ENCODE data around the gene NOP56. TPM values are rescaled to one million over a fixed set of nuclear protein-coding genes. Genes with fewer than 3 reads are reported as not detected.

NOP56 gene, protein sequence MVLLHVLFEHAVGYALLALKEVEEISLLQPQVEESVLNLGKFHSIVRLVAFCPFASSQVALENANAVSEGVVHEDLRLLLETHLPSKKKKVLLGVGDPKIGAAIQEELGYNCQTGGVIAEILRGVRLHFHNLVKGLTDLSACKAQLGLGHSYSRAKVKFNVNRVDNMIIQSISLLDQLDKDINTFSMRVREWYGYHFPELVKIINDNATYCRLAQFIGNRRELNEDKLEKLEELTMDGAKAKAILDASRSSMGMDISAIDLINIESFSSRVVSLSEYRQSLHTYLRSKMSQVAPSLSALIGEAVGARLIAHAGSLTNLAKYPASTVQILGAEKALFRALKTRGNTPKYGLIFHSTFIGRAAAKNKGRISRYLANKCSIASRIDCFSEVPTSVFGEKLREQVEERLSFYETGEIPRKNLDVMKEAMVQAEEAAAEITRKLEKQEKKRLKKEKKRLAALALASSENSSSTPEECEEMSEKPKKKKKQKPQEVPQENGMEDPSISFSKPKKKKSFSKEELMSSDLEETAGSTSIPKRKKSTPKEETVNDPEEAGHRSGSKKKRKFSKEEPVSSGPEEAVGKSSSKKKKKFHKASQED
- polyA plus RNA-seq (ENCODE audit: insufficient read length), result 153 TPM

DNA sequence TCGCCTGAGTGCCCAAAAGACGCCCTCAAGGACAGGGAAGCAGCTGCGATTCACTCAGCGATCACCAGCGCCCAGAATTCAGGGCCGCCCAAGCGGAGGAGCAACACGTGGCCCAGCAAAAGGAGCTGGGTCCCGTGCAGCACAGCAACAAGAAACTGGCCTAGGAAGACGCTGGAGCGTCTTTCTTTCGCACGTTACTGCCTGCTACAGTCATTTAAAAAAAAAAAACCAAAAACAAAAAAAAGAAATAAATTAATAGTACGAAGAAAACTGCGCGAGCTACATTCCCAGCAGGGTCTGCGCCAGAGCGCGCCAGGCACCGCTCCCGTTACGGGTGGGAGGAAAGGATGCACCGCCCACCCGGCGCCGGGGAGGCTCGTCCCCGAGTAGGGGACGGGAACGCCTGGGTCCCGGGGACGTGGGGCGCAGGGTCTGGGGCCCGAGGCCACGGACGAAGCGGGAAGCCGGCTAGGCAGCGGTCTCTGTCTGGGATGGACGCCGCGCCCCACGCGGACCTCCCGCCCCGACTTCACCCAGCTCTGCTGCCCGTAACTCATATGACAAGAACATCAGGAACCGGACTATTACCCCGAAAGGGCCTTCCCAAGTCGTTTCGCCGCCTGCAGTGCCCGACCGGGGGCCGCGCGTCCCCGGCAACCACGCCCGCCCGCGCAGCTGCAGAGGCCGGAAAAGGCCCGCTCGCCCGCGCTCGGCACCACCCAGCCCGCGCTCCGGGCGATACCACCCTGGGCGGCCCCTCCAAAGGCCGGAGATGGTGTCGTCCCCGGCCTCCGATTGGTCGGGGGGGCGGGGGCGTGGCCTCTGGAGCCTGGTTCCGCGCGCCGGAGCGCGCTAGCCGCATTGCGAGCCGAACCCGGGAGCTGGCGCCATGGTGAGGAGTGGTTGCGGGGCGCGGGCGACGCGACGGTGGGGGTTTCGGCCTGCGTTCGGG, at the start of gene NOP56:
NOP56 (plus strand) TSS at position 861 of the 952 bp plus-strand sequence; CDS start at position 890, 29 bp downstream.
- DNase-seq (ENCODE audit: low read depth), result no peak

DNA sequence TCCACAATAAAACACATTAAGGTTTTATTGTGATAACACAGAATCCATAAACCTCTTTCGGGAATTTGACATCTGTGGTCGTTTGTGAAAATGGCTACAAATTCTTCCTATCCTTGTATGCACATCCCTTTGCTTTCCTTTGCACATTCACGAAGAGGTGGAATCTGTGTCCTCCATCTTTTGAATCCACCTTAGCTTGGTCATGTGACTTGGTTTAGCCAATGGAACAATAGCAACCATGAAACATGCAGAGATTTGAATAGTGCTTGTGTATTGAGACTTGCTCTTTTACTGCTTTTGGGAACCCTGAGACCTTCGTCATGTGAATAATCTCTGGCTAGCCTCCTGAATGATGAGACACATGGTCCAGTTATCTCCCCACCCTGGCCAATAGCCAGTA, 49.7 kb upstream of the NOP56 start:
- no peak for DNase-seq (ENCODE audit: low read depth)

DNA sequence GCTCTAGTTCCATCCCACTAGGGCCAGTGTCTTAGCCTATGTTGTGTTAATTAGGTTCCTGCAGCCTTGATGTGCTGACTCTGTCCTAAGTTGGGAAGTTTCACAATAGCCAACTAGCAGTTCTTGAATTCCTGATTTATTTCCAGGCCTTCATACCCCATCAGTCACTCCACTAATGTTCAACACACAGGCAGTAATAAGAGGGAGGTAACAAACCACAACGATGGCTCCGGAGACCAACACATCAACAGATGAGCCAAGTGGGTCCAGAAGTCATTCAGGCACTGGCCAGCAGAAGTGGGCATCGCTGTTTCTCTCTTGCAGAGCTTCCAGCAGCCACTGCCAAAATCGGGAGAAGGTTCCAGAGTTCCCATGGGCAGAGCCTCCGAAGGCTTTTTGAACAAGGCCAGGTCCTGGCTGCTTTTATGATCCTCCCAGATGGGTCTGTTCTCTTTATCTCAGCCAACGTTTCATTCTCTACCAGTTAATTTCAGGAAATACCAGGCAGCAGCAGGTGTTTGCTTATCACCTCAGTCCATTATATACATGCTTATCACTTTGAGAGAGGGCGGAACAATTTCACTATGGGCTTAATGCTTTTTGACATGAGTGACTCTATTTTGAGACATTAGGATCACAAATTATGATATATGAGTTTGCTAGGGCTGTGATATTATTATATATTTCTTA, 48.5 kb upstream of the NOP56 start:
- no peak for DNase-seq (ENCODE audit: low read depth)

DNA sequence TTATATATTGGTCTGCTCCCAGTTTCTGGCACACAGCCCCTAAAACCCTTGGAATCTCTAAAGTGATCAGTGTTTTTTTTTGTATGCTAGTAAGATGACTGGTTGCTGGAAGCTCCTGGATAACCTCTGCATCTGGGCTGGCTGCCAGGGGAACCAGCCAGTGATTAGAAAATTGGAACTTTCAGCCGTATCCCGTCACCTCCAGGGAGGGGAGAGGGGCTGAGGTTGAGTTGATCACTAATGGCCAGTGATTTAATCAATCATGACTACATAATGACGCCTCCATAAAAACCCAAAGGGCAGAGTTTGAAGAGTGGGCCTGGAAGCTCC, 48.0 kb upstream of the NOP56 start:
- no peak for DNase-seq (ENCODE audit: low read depth)

DNA sequence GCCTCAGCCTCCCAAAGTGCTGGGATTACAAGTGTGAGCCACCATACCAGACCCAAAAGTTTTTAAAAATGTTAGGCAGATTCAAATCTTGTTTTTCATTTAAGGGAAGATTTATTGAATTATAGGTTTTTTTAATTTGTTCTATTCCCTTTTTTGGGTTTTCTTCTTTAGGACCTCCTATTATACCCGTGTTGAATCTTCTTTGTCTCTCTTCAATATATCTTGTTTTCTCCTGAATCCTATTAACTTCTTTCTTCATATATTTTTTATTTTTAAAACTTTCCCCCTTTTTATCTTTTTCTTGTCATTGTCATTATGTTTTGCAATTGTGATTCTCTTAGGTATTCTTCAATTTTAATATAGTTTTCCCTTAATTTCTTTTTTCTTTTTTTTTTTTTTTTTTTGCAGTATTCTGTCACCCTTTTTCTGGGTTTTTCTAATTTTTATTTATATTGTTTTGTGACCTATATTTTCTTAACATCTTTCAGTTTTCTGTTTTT, 45.9 kb upstream of the NOP56 start:
- DNase-seq (ENCODE audit: low read depth), result no peak

DNA sequence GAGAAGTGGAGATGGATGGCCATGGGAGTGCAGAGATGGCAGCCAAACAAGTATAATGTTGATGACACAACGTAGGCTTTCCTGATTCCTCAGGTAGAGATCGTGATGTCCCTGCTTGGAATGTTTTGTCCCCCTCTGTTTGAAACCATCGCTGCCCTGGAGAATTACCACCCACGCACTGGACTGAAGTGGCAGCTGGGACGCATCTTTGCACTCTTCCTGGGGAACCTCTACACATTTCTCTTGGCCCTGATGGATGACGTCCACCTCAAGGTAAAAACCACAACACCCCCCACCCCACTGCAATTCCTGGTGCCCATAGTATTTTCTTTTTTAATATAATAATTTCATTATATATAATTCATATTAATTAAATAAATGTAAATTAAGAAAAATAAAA, 42.1 kb upstream of the NOP56 start:
- no peak for DNase-seq (ENCODE audit: low read depth)

DNA sequence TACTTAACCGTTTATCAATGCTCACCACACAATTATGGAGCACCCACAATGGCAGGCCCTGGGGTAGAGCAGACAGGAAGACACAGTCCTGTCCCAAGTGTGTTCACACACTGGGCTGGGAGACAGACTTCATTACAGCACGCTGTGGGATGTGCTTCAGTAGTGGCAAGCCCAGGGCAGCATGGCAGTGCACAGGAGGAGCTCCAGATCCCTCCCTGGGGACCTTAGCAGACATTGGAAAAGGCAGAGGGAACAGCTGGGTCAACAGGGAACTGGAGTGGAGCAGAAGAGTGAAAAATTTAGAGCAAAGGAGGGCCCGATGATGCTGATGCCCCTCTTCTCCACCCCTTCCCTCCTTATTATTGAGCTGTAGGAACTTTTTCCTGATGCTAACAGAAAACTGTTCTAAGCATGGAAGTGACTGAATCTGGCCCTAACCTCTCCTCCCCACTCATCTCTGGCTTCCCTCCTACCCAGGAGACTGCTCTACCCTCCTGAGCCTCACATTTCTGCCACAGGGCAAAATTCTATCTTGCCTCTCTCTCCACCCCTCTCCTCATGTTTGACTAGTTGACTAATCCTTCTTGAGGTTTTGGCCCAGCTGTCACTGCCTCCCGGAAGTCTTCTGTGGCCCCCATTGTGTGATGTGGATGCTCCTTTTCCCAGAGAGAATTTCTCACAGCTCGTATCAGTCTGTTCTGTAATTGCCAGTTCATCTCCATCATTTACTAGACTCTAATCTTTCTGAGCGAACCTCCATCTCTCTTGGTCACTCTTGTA, 41.3 kb upstream of the NOP56 start:
- DNase-seq (ENCODE audit: low read depth), result no peak

DNA sequence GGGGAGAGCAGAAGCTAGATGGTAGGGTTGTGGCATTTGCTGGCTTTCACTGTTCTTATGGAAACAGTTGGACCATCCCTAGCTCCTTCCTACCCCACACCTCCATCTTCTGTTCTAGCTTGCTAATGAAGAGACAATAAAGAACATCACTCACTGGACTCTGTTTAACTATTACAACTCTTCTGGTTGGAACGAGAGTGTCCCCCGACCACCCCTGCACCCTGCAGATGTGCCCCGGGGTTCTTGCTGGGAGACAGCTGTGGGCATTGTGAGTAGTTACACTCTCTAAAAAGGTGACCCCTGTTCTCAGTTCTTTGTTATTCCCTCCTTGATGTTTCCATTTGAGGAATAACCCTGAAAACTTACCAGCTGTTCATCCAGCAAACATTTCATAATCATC, 40.4 kb upstream of the NOP56 start:
- DNase-seq (ENCODE audit: low read depth), result no peak

DNA sequence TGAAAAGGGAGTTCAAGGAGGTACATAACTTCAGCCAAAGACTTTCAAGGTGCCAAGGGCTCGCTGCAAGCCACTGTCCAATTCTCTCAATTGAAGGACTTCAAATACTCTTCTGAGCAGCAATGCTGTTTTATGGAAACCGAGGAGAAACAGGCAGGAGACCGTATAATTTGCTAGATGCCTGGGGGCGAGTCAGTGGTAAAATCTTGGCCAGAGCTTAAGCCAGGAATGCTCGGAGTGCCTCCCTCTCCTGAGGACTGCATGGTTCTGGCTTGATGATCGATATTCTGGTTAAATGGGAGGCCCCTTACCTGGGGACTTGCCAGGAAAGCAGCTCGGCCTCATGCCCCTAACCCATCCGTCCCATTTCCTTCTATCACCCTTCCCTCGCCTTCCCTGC, 35.8 kb upstream of the NOP56 start:
- no peak for DNase-seq (ENCODE audit: low read depth)

DNA sequence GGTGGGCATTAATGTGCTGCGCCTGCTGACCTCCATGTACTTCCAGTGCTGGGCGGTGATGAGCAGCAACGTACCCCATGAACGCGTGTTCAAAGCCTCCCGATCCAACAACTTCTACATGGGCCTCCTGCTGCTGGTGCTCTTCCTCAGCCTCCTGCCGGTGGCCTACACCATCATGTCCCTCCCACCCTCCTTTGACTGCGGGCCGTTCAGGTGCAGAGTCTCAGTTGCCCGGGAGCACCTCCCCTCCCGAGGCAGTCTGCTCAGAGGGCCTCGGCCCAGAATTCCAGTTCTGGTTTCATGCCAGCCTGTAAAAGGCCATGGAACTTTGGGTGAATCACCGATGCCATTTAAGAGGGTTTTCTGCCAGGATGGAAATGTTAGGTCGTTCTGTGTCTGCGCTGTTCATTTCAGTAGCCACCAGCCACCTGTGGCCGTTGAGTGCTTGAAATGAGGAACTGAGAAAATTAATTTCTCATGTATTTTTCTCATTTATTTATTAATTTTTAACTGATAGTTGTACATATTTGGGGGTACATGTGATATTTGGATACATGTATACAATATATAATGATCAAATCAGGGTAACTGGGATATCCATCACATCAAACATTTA, 35.2 kb upstream of the NOP56 start:
- DNase-seq (ENCODE audit: low read depth), result no peak

DNA sequence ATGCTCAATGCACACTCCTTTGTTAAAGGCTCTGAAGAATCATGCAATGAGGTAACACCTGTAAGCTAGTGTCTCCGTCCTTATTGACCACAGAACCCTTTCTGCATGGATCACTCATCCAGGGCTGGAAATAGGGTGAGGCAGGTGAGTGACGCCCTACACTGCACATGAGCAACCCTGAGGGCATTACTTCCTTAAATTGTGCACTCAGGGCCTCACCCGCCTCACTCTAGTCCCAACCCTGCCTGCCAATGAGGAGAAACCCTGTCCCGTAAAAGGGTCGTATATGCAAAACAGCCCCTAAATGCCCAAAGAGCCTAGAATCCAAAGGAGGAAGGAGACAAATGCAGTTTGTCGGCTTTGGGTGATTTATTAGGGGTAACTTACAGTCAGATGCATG, 33.6 kb upstream of the NOP56 start:
- no peak for DNase-seq (ENCODE audit: low read depth)

DNA sequence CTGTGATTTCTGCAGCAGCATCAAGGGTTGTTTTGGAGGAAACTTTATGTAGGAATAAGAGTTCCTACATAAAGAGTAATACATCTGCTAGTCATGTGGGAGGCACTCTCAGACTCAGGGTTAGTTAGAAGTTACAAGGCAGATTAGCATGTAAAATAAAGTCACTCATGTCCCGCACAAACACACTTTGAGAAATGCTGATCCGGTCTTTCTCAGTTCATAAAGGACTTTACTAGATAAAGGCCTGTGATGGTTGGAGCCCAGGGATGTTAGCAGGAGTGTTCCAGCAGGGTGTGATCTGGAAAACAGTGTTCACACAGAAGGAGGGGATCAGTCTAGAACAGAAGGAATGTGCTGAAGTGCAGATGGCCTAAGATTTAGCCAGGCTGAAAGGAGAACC, 33.1 kb upstream of the NOP56 start:
- no peak for DNase-seq (ENCODE audit: low read depth)

DNA sequence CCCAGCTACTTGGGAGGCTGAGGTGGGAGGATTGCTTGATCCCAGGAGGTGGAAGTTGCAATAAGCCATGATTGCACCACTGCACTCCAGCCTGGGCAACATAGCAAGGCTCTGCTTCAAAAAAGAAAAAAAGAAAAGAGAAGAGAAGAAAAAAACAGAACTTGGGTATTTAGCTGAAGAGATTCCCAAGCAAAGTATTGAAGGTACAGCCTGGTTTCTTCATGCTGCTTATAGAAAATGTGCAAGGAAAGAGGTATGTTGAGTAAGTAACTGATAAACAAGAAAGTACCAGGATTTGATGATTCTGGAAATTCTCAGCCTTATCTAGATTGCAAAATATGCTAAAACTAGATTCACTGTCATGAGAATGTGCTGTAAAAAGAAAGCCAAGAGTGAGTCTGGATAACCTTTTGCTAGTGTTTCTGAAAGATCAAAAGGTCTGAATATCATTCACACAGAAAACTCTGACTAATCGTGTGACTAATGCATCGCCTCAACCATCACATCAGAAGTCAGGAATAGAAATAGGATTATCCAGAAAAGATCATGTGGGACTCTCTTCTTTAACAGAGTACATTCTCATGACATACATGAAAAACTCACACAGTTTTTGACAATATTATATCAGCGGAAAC, 32.4 kb upstream of the NOP56 start:
- no peak for DNase-seq (ENCODE audit: low read depth)

DNA sequence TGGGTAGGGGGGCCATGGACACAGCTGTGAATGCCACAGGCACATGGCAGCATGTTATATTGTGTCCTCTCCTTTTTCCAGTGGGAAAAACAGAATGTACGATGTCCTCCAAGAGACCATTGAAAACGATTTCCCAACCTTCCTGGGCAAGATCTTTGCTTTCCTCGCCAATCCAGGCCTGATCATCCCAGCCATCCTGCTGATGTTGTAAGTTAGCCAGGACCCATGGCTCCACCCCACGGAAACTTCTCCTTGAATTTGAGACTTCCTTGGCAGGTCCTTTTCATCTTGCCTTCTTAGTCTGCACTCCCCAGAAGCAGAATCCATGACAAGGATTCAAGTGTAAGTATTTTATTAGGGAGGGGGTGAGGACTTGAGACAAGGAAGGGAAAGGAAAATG, 28.2 kb upstream of the NOP56 start:
- no peak for DNase-seq (ENCODE audit: low read depth)

DNA sequence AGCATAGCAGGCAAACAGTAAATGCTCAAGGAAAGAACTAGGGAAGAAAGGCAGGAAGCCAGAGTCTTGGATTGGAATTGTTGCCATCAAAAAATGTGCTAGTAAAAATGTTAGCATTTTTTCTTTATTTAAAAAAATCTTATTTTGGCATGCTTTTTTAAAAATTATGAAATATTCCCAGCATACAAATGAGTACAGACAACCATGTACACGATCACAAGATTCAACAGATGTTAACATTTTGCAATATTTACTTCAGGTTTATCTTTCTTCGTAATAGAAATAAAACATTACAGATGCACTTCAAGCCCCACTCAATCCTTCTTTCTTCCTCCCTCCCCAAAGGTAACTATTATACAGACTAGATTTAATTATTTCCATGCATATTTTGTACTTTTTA, 27.4 kb upstream of the NOP56 start:
- no peak for DNase-seq (ENCODE audit: low read depth)

DNA sequence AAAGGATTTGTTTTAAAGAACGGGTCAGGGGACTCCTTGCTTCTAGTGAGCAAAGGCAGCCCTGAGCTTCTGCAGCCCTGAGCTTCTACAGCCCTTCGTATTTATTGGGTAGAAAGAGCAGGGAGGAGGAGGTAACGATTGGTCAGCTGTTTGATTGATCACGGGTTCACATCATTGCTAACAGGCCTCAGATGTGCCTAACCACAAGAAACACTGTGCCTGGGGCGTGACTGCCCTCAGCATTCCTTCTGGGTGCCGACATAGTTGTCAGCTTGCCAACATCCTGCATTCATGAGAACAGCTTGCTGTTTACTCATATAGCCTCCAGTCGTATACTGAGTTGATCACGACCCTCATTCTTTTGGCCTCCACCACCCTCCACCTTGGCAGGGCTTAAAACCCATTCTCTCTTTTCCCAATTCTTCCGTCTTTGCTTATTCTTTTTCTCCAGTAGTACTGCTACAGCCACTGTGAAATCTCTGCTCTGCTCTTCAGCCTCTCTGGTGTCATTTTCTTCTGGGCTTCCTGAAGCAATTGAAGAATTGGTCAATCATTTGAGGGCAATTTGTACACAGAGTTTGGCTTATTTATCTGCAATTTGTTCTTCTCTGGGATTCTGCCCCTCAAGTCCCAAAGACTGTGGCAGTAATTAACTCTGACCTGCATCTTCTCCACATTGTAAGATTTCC, 25.4 kb upstream of the NOP56 start:
- no peak for DNase-seq (ENCODE audit: low read depth)

DNA sequence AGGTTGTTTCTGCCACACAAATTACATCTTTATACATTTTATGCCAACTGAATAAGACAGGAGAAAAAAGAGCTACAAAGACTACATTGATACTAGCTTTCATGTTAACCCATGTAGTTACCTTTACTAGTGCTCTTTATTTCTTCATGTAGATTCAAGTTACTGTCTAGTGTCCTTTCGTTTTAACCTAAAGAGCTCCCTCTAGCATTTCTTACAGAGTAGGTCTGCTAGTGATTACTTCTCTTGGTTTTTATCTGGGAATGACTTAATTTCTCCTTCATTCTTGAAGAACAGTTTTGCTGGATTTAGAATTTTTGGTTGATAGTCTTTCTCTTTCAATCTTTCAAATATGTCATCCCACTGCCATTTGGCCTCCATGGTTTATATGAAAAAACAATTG, 21.2 kb upstream of the NOP56 start:
- no peak for DNase-seq (ENCODE audit: low read depth)

DNA sequence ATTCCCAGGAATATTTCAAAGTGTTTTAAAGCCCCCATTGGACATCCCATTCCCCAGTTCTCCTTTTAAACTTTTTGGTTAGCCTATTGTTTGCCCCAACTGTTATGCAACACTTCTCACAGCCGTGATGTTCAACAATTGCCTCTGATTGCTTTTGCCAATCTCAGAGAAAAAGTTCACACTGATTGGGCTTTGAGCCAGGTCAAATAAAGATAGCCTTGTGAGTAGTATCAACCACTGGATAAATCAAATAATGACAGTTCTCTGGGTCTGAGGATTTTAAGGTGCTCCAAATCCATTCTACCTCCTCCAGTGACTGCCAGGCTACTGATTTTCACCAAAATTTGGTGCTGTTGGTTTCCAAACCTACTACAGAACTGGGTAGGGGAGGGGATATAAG, 19.1 kb upstream of the NOP56 start:
- DNase-seq (ENCODE audit: low read depth), result no peak

DNA sequence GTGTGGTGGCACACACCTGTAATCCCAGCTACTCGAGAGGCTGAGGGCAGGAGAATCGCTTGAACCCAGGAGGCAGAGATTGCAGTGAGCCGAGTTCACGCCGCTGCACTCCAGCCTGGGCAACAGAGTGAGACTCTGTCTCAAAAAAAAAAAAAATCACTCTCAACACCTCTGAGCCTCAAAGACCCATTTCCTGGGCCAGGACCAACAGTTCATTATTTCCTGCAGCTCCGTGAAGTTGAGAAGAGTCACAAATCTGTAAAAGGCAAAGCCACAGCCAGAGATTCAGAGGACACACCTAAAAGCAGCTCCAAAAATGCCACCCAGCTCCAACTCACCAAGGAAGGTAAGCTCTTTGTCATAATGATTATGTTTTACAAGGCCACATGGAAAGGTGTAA, 15.2 kb upstream of the NOP56 start:
- no peak for DNase-seq (ENCODE audit: low read depth)

Measured in forelimb muscle (tissue), 1 donor.